Measurements from ENCODE around the gene CHAT.

DNA sequence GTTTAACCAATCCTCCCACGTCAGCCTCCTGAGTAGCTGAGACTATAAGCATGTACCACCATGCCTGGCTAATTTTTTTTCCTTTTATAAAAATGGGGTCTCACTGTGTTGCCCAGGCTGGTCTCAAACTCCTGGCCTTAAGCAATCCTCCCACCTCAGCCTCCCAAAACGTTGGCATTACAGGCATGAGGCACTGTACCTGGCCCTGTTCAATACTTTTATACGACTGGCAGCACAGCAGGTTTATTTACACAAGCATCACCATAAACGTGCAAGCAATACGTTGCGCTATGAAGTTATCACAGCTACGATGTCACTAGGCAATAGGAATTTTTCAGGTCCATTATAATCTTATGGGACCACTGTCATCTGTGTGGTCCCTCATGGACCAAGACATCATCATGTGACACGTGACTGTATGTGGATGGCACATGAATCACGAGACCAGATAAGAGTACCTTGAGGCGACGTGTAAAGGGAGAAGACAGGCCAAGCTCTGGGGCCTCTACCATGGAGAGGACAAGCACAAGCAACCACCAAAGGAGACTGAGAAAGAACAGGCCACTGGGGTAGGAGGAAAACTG, 38.3 kb upstream of the CHAT start:
- TF ChIP-seq POLR2A (IDR thresholded peaks at IDR 0.05; ENCODE audit: low read depth, low read length) (no peak), TAF1 (IDR thresholded peaks at IDR 0.05; ENCODE audit: borderline replicate concordance, low read depth, low read length) (no peak)

Measured in GM12892 (cell line).